ENCODE results near the gene HADHB. TPM values are rescaled to one million over a fixed set of nuclear protein-coding genes. Genes with fewer than 3 reads are reported as not detected.

Gene HADHB
- 131 and 137 TPM in 2 replicates for total RNA-seq
- 108 and 133 TPM in 2 replicates for polyA plus RNA-seq

GRCh38 chr2:26244309-26245230, at the start of gene HADHB, which contains the start of gene HADHA:
HADHB (plus strand) TSS chr2:26244939; CDS start chr2:26254255, 9,316 bp downstream.
HADHA (minus strand) TSS chr2:26244632; CDS start chr2:26244596, 36 bp downstream.
- under 1% methylated on average over 57 of the region's 63 CpGs for WGBS (ENCODE audit: low lambda C conversion rate, missing lambda C conversion rate)
- Histone ChIP-seq H3K4me2 (peak within 1 kb of the TSS; percentile 77), H3K27ac (peak within 1 kb of the TSS; percentile 99), H3K9me2 (replicated peaks; ENCODE audit: insufficient read depth) (no peaks in the 10 kb centered on the region), H3K79me2 (peaks cover 87% of the 10 kb centered on the region), H3K4me3 (peak within 1 kb of the TSS; percentile 79), H4K20me1 (ENCODE audit: insufficient read depth, poor library complexity, severe bottlenecking) (peaks cover 18% of the 10 kb centered on the region), H3K36me3 (replicated peaks; ENCODE audit: insufficient read depth, low read depth) (no peaks in the 10 kb centered on the region), H2AFZ (peak within 1 kb of the TSS; percentile 73), H3K27me3 (no peaks in the 10 kb centered on the region), H3K4me1 (ENCODE audit: insufficient read depth) (peaks cover 16% of the 10 kb centered on the region), H3K9me3 (ENCODE audit: low read depth) (no peaks in the 10 kb centered on the region)
- peak; percentile 95 for DNase-seq (ENCODE audit: low spot score)
- TF ChIP-seq EZH2 (IDR thresholded peaks at IDR 0.05; ENCODE audit: borderline replicate concordance) (no peak), EZH2phosphoT487 (IDR thresholded peaks at IDR 0.05; ENCODE audit: low read depth, severe bottlenecking, unreplicated experiment) (no peak)
- TF ChIP-seq, protein P1, sequence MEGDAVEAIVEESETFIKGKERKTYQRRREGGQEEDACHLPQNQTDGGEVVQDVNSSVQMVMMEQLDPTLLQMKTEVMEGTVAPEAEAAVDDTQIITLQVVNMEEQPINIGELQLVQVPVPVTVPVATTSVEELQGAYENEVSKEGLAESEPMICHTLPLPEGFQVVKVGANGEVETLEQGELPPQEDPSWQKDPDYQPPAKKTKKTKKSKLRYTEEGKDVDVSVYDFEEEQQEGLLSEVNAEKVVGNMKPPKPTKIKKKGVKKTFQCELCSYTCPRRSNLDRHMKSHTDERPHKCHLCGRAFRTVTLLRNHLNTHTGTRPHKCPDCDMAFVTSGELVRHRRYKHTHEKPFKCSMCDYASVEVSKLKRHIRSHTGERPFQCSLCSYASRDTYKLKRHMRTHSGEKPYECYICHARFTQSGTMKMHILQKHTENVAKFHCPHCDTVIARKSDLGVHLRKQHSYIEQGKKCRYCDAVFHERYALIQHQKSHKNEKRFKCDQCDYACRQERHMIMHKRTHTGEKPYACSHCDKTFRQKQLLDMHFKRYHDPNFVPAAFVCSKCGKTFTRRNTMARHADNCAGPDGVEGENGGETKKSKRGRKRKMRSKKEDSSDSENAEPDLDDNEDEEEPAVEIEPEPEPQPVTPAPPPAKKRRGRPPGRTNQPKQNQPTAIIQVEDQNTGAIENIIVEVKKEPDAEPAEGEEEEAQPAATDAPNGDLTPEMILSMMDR (IDR thresholded peaks at IDR 0.05; ENCODE audit: poor library complexity): no peak

DNA sequence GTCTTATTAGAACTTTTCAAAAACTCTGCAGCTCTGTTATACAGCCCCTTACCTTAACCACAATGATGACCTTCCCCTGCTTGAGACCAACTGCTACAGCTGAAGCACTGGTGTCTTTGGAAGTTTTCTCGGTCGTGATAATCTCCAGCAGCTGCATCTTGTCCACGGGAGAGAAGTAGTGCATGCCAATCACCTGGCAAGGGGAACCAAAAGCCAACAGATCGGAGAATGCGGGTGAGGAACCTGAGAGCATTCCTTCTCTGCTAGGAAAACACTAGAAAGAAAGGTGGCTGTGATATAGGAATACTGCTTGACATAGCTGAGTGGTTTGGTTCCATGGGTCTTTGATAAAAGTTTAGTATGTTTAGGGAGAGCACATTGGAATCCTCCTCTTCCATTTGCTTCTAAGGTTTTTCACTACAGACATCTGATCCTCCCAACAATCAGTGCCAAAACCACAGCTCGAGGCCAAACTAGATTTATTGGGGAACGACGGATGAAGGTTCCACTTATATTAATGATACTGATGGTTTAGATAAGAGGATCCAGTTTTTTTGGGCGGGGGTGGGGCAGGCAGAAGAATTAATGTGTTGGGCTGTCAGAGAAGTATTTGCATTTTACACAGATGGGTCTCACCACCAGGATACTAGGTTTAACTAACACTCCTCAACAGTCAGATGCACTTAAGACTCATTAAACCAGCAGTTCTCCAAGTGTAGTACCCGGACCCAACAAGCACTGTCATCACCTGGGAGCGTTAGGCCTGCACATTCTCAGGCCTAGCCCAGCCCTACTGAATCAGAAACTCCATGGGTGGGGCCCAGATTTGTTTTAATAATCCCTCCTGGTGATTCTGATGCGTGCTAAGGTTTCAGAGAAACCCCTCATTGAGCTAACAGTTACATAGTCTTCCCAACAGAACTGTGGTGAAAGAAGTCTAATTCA, 49.4 kb upstream of the HADHB start:
- 70% methylated on average over 12 of the region's 12 CpGs for WGBS (ENCODE audit: low lambda C conversion rate, missing lambda C conversion rate)

GRCh38 chr2:26196683-26197418, 47.9 kb upstream of the HADHB start:
- TF ChIP-seq EZH2 (IDR thresholded peaks at IDR 0.05; ENCODE audit: borderline replicate concordance) (no peak), EZH2phosphoT487 (IDR thresholded peaks at IDR 0.05; ENCODE audit: low read depth, severe bottlenecking, unreplicated experiment) (no peak)
- TF ChIP-seq, protein P1 (IDR thresholded peaks at IDR 0.05; ENCODE audit: poor library complexity): no peak
- no peak overlapping the region for H3K27ac ChIP-seq
- no peaks in the 10 kb centered on the region for H3K27me3 ChIP-seq
- no peak overlapping the region for H2AFZ ChIP-seq
- no peaks in the 10 kb centered on the region for H3K4me1 ChIP-seq (ENCODE audit: insufficient read depth)
- 92% methylated on average over 9 of the region's 9 CpGs for WGBS (ENCODE audit: low lambda C conversion rate, missing lambda C conversion rate)
- no peak for DNase-seq (ENCODE audit: low spot score)
- H3K4me3 ChIP-seq: no peak overlapping the region
- H3K9me3 ChIP-seq (ENCODE audit: low read depth): no peaks in the 10 kb centered on the region
- no peaks in the 10 kb centered on the region for H3K79me2 ChIP-seq
- no peaks in the 10 kb centered on the region for H3K36me3 ChIP-seq (replicated peaks; ENCODE audit: insufficient read depth, low read depth)
- H4K20me1 ChIP-seq (ENCODE audit: insufficient read depth, poor library complexity, severe bottlenecking): no peaks in the 10 kb centered on the region
- H3K9me2 ChIP-seq (replicated peaks; ENCODE audit: insufficient read depth): no peaks in the 10 kb centered on the region
- no peak overlapping the region for H3K4me2 ChIP-seq

More for the DNA sequence above, 49.4 kb upstream of the HADHB start:
- no peak overlapping the region for H3K4me3 ChIP-seq
- no peaks in the 10 kb centered on the region for H3K9me2 ChIP-seq (replicated peaks; ENCODE audit: insufficient read depth)
- TF ChIP-seq, protein P1 (IDR thresholded peaks at IDR 0.05; ENCODE audit: poor library complexity): no peak
- no peak for TF ChIP-seq EZH2 (IDR thresholded peaks at IDR 0.05; ENCODE audit: borderline replicate concordance)
- no peak overlapping the region for H3K27ac ChIP-seq
- no peaks in the 10 kb centered on the region for H3K79me2 ChIP-seq
- no peaks in the 10 kb centered on the region for H4K20me1 ChIP-seq (ENCODE audit: insufficient read depth, poor library complexity, severe bottlenecking)
- no peaks in the 10 kb centered on the region for H3K27me3 ChIP-seq
- H3K4me1 ChIP-seq (ENCODE audit: insufficient read depth): no peaks in the 10 kb centered on the region
- DNase-seq (ENCODE audit: low spot score): no peak
- H2AFZ ChIP-seq: no peak overlapping the region
- no peaks in the 10 kb centered on the region for H3K36me3 ChIP-seq (replicated peaks; ENCODE audit: insufficient read depth, low read depth)
- H3K9me3 ChIP-seq (ENCODE audit: low read depth): no peaks in the 10 kb centered on the region
- H3K4me2 ChIP-seq: no peak overlapping the region
